GM21360 (cell line): Measurements from ENCODE around the gene SLC4A9.

Experiments
- ATAC-seq: cut with Tn5 transposase; IDR thresholded peaks from one replicate; pipeline ENCODE4 v1.9.1; 2021; ENCODE audit warnings: mild to moderate bottlenecking, moderate library complexity; ENCODE audit not compliant: unreplicated experiment

The SLC4A9 gene

GRCh38 chr5:140360681-140361479 lies 886 bp downstream of the SLC4A9 start:
- ATAC-seq = no peak

GRCh38 chr5:140361901-140362300 lies 1.9 kb downstream of the SLC4A9 start:
- no peak for ATAC-seq

- no peak for ATAC-seq
Measured at GRCh38 chr5:140362311-140362710, 2.3 kb downstream of the SLC4A9 start.

- peak; percentile 88 for ATAC-seq
Measured at GRCh38 chr5:140362875-140363630, 3.1 kb downstream of the SLC4A9 start.

GRCh38 chr5:140363631-140364471 lies 3.9 kb downstream of the SLC4A9 start:
- no peak for ATAC-seq

- no peak for ATAC-seq
Measured at GRCh38 chr5:140364472-140364765, 4.4 kb downstream of the SLC4A9 start.

- no peak for ATAC-seq
Measured at GRCh38 chr5:140365282-140365681, 5.3 kb downstream of the SLC4A9 start.

- no peak for ATAC-seq
Measured at GRCh38 chr5:140365941-140366340, 5.9 kb downstream of the SLC4A9 start.

GRCh38 chr5:140366589-140367255 lies 6.7 kb downstream of the SLC4A9 start:
- no peak for ATAC-seq

GRCh38 chr5:140367256-140368013 lies 7.4 kb downstream of the SLC4A9 start:
- no peak for ATAC-seq

GRCh38 chr5:140371356-140372151 lies 11.6 kb downstream of the SLC4A9 start:
- ATAC-seq = no peak

GRCh38 chr5:140372971-140373487 lies 13.0 kb downstream of the SLC4A9 start:
- ATAC-seq = no peak

GRCh38 chr5:140381351-140381750 lies 21.4 kb downstream of the SLC4A9 start:
- no peak for ATAC-seq

- ATAC-seq = no peak
Measured at GRCh38 chr5:140381972-140382371, 22.0 kb downstream of the SLC4A9 start.

GRCh38 chr5:140382866-140383265 lies 22.9 kb downstream of the SLC4A9 start:
- ATAC-seq = no peak

- ATAC-seq = no peak
Measured at GRCh38 chr5:140383300-140383699, 23.3 kb downstream of the SLC4A9 start.

- ATAC-seq = no peak
Measured at GRCh38 chr5:140388052-140388451, 28.1 kb downstream of the SLC4A9 start.

GRCh38 chr5:140391312-140391711 lies 31.3 kb downstream of the SLC4A9 start:
- ATAC-seq = no peak

GRCh38 chr5:140391732-140392131 lies 31.7 kb downstream of the SLC4A9 start:
- no peak for ATAC-seq
